HEK293T (cell line): ENCODE results near the gene HIRA.

Experiments
- ARNT ChIP-seq: fragments of 450-650 bp; IDR thresholded peaks from 2 replicates; pipeline ENCODE4 v1.6.1; 2017; ENCODE audit warnings: mild to moderate bottlenecking
- BHLHE40 ChIP-seq: fragments of 450-650 bp; IDR thresholded peaks from 2 replicates; pipeline ENCODE4 v1.6.1; 2016; ENCODE audit warnings: mild to moderate bottlenecking, moderate library complexity, borderline replicate concordance
- CTBP1 ChIP-seq: fragments of 450-650 bp; IDR thresholded peaks from 2 replicates; pipeline ENCODE4 v1.6.1; 2016; ENCODE audit warnings: borderline replicate concordance
- FOXK2 ChIP-seq: fragments of 450-650 bp; IDR thresholded peaks from 2 replicates; pipeline ENCODE4 v1.6.1; 2016; ENCODE audit warnings: mild to moderate bottlenecking
- FOXM1 ChIP-seq: fragments of 450-650 bp; IDR thresholded peaks from 2 replicates; pipeline ENCODE4 v1.6.1; 2017; ENCODE audit warnings: mild to moderate bottlenecking, borderline replicate concordance
- HDGF ChIP-seq: fragments of 450-650 bp; IDR thresholded peaks from 2 replicates; pipeline ENCODE4 v1.6.1; 2017; ENCODE audit warnings: antibody characterized with exemption, borderline replicate concordance
- L3MBTL2 ChIP-seq: fragments of 450-650 bp; conservative IDR thresholded peaks from 2 replicates; pipeline ENCODE4 v1.6.1; 2016; ENCODE audit warnings: mild to moderate bottlenecking
- LEF1 ChIP-seq: fragments of 450-650 bp; IDR thresholded peaks from 2 replicates; pipeline ENCODE4 v1.6.1; 2017; ENCODE audit warnings: mild to moderate bottlenecking, borderline replicate concordance
- NFRKB ChIP-seq: fragments of 450-650 bp; IDR thresholded peaks from 2 replicates; pipeline ENCODE4 v1.6.1; 2016; ENCODE audit warnings: mild to moderate bottlenecking, moderate library complexity
- SP1 ChIP-seq: fragments of 450-650 bp; IDR thresholded peaks from 2 replicates; pipeline ENCODE4 v1.6.1; 2017
- SUZ12 ChIP-seq: fragments of 450-650 bp; IDR thresholded peaks from 2 replicates; pipeline ENCODE4 v1.6.1; 2016; ENCODE audit warnings: mild to moderate bottlenecking
- TARDBP ChIP-seq: fragments of 450-650 bp; IDR thresholded peaks from 2 replicates; pipeline ENCODE4 v1.6.1; 2016
- ZNF384 ChIP-seq: fragments of 450-650 bp; IDR thresholded peaks from 2 replicates; pipeline ENCODE4 v1.6.1; 2016
- TF ChIP-seq, protein P1 (sequence below): fragments of 450-650 bp; IDR thresholded peaks from 2 replicates; pipeline ENCODE4 v1.6.1; 2016

DNA sequence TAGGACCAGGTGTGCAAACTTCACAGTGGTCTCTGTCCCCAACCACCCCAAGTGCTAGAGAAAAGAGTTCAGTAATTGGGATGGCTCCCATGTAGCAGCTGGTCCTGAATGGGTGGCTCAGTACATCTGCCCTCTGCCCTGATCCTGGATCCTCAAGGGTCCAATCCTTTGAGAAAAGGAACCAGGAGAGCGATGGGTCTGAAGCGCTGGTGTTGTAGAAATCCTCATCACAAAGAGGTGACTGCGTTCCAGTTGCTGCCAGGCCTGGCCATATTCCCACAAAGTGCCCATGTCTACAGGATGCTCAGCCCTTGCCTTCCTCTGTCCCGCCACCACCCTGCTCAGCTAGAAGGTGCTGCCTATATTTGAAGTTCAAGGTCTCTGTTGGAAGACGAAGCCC, 22.2 kb upstream of the HIRA start:
- TF ChIP-seq ARNT (no peak), BHLHE40 (no peak), FOXM1 (no peak), CTBP1 (no peak), TARDBP (no peak), ZNF384 (no peak), SUZ12 (no peak), SP1 (no peak), LEF1 (no peak), FOXK2 (no peak), L3MBTL2 (no peak), HDGF (no peak), NFRKB (no peak)
- TF ChIP-seq, protein P1, sequence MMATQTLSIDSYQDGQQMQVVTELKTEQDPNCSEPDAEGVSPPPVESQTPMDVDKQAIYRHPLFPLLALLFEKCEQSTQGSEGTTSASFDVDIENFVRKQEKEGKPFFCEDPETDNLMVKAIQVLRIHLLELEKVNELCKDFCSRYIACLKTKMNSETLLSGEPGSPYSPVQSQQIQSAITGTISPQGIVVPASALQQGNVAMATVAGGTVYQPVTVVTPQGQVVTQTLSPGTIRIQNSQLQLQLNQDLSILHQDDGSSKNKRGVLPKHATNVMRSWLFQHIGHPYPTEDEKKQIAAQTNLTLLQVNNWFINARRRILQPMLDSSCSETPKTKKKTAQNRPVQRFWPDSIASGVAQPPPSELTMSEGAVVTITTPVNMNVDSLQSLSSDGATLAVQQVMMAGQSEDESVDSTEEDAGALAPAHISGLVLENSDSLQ = no peak
